ENCODE results near the gene DYNC1I1.

The DYNC1I1 gene

GRCh38 chr7:95772298-95772770 is at the start of gene DYNC1I1:
Gene DYNC1I1 (plus strand): TSS chr7:95772554. CDS start chr7:95804730, 32,176 bp downstream.
- peak; percentile 57 for DNase-seq

DNA sequence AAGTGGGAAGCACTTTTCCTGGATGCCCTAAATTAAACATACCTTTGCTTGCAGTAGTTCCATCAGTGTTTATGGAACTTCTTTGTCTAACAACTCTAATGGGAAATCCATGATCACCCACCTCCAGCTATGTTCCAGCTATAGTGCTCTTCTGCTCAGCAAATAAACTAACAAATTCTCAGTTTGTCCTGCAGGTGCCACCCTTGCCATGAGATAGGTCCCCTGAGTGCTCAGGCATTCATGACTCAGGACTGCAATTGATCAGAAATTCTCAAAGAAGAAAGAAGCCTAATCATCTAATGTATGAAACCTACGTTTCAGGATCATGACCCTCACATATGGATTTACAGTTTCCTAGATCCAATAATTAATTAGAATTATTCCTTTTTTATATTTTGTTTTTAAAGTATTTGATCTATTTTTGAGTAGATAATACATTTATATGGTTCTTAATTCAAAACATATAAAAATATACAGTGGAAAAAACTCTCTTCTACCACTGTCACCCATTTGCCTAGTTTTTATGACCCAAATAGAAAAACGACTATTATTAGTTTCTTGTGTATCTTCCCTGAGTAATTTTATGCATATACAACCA is 48.7 kb upstream of the DYNC1I1 start:
- DNase-seq = no peak

DNA sequence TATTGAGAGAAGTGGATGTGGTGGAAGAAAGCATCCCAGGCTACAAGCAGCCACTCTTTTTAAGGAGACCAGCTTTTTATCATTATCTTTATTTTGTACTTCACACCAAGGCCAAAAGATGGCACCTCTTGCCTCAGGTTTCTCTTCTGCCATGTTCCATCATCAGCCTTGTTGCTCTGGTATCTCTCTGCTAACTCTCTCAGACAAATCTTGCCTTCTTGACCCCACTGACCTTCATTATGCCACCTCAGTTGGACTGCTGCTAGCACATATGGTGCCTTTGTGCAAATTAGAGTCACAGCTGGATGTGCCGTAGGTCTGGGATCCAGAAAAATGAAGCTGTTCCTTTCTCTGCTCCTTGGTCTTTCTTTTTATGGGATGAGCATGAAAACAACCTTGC is 47.1 kb upstream of the DYNC1I1 start:
- DNase-seq = no peak

GRCh38 chr7:95730493-95731280 is 41.7 kb upstream of the DYNC1I1 start:
- no peak for DNase-seq

- no peak for DNase-seq
Measured at GRCh38 chr7:95736635-95737034, 35.7 kb upstream of the DYNC1I1 start.

- DNase-seq = no peak
Measured at GRCh38 chr7:95737828-95738505, 34.4 kb upstream of the DYNC1I1 start.

DNA sequence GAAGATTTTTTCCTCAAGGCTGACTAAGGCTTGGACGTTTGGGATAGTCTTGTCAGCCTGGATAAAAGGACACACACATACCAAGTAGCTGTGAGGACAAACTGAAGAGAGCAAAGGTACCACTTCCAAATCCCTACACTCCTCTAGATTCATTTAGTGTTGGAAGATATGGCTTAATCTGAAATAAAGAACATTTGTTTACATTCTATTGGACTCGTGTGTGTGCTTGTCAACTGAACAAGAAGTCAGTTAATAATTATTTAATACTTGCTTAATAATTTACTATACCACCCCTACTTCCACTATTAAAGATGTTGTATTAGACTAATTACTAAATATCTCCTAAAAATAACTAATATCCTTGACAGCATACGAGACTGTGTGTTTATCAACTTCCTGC is 23.3 kb upstream of the DYNC1I1 start:
- DNase-seq = no peak

- DNase-seq = no peak
Measured at GRCh38 chr7:95749515-95749914, 22.8 kb upstream of the DYNC1I1 start.

GRCh38 chr7:95753440-95753839 is 18.9 kb upstream of the DYNC1I1 start:
- DNase-seq = no peak

- no peak for DNase-seq
Measured at GRCh38 chr7:95755277-95755934, 16.9 kb upstream of the DYNC1I1 start.

DNA sequence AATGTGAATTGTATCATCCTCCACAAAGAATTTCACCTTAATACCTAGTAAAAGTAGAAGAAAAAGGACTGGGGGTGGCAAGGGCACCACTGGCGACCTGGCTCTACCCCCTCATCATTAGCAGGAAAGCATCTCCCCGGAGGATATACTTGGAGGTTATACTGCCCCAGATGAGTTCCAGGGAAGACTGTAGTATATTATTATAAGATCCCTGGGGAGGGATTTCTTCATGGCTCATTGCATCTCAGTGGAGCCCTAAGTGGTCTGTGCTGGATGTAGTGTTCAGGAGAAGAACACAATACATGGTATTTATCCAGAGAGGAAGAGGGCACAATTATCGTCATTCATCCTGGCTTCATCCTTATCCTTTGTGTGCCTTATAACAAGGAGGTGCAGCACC is 14.2 kb upstream of the DYNC1I1 start:
- no peak for DNase-seq

DNA sequence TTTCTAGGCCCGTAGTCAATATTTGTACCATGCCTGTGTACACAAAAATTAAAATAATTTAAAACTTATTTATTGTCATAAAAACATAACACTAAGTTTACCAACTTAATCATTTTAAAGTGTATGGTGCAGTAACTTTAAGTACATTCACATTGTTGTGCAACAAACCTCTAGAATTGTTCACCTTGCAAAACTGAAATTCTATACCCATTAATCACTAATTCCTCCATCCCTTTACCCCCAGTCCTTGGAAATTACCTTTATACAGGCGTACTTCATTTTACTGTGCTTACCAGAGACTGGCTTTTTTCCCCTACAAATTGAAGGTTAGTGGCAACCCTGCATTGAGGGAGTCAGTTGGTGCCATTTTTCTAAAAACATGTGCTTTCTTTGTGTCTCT is 6.3 kb upstream of the DYNC1I1 start:
- no peak for DNase-seq

DNA sequence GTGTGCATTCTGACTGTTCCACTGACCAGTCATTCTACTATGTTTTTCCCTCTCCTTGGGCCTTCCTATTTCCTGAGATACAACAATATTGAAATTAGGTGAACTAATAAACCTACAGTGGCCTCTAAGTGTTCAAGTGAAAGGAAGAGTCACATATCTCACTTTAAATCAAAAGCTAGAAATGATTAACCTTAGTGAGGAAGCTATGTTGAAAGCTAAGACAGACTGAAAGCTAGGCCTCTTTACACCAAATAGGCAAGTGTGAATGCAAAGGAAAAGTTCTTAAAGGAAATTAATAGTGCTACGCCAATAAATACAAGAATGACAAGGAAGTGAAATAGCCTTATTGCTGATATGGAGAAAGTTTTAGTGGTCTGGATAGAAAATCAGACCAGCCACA is 5.7 kb upstream of the DYNC1I1 start:
- DNase-seq = no peak

GRCh38 chr7:95772771-95773581 is 622 bp downstream of the DYNC1I1 start:
- DNase-seq = no peak

DNA sequence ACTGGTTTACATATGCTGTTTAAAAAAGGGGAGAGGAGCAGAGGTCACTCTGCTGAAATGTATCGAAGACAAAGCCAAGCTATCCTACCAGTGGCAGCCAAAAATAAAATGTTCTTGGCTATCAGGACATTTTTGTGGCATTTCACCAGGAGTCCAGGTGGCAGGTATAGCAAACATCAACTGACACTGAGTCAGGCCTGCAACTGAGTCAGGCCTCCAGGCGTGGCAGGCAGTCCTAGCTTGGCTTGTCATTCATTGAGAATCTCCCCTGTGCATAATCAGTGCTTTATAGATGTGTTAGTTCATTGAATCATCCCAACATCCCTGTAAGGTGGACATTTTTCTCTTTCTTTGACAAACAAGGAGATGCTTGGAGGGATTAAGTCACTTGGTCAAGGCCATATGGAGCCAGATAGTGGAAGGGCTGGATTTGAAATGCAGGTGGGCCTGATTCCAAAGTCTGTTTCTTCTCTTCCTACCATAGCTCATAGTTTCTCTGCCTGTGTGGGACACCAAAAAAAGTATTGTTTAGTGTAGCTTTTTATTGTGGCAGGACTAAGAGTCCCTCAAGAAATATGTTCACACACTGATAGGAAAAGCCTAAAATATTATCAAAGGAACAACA is 4.3 kb downstream of the DYNC1I1 start:
- DNase-seq = no peak

DNA sequence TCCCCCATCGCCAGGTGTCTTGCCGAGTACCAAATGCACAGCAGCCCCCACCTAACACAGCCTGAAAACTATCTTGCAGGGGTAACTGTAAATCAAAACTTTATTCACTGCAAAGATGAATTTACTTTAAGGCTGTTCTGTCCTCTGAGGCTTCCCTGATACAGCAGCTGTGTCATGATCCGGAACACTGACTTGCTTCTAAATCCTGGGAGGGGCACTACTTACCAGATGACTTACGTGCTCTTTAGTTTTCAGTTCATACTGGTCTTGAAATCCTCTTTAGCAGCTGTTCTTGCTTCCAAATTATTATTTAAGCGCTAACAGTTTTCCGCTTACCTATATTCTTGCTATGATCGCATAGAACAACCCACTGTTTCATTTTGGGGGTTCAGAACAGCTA is 4.9 kb downstream of the DYNC1I1 start:
- DNase-seq = no peak

- no peak for DNase-seq
Measured at GRCh38 chr7:95780665-95781064, 8.3 kb downstream of the DYNC1I1 start.

DNA sequence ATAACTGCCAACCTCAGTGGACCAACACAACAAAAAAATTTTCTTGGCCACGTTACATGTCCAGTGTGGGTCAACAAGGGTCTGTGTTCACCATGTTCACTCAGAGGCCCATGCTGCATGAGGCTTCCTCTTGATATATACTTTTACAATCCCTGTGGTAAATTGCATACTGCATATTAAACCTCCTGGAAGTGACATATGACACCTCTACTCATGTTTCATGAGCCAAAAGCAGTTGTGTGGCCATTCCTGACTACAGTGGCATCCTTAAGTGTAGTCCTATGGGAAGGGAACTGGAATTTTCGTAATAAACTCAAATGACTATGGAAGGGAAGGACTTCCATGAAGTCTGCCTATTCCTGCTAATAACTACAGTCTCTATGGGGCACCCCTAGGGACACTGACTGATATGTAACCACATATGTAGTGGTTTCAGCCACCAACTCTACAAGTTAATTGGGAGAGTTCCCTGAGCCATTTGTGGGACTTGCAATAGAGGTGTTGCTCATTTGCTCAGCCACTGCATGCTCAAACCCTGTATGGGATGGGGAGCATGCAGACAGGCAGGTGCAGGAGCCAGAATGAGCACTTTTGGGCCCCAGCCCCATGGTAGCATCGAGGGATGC is 9.7 kb downstream of the DYNC1I1 start:
- no peak for DNase-seq

- DNase-seq = no peak
Measured at GRCh38 chr7:95784796-95785195, 12.4 kb downstream of the DYNC1I1 start.

DNA sequence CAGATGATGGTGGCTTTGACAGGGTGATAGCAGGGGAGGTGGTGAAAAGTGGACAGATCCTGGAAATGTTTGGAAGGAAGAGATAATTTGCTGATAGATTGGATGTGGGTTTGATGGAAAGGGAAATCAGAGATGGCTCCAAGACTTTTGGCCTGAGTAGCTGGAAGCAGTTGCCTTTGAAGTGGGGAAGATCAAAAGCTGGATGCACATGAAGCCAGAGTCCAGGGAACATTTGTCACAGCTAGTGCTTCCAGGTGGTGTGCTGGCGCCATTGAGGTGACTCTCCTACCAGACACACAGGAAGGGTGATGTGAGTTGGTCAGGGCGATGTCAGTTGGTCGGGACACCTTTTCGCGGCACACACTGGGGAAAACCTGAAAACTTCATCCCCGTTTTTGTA is 15.9 kb downstream of the DYNC1I1 start:
- no peak for DNase-seq

- DNase-seq = no peak
Measured at GRCh38 chr7:95788884-95789283, 16.5 kb downstream of the DYNC1I1 start.

GRCh38 chr7:95793658-95794057 is 21.3 kb downstream of the DYNC1I1 start:
- no peak for DNase-seq

All from T1000 (cell line).